AG04449 (cell line): ENCODE results near the gene HOXB4.

Experiments used
- CTCF ChIA-PET: fragments of 350-600 bp; formaldehyde crosslinking; extraction: SDS; loops from one replicate; lab custom pipeline; 2021; ENCODE audit warnings: antibody characterized with exemption; lab: Yijun Ruan, JAX
- POLR2A ChIA-PET: fragments of 400-600, 350-600 bp; formaldehyde crosslinking; extraction: SDS; loops from one replicate; lab custom pipeline; 2020; ENCODE audit warnings: antibody characterized with exemption, inconsistent platforms; lab: Yijun Ruan, JAX
- DNase-seq: peaks from one replicate; pipeline ENCODE4 v3.0.0-alpha.2; 2010; ENCODE audit warnings: low read depth, low spot score
- H3K4me3 ChIP-seq: 2 replicates; pipeline ENCODE4 v1.5.1; 2011; ENCODE audit warnings: low read depth, mild to moderate bottlenecking, control low read depth, low read length
- TF ChIP-seq, protein P1 (sequence below): IDR thresholded peaks from one replicate; pipeline ENCODE4 v1.5.1; 2011; ENCODE audit warnings: mild to moderate bottlenecking, moderate library complexity, low read length, control low read depth, inconsistent platforms; ENCODE audit not compliant: insufficient read depth; ENCODE audit errors: missing control alignments

HOXB4 gene

DNA sequence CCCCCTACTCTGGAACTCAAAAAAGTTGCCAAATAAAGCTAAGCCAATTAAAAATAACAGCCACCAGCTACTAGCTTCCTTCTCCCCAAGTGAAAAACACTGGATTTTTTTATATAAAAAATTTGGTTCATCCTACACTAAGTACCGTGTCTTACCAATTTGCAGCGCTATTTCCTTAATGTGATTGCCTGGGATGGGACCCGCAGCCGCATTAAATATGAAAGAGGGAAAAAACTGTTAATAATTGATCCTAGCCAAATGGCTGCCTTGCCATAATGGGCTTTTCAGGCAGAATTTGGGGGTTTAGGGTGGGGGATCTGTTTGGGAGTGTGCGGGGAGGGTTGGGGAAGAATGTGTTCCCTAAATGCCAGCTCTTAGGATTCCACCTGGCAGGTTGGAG is 46.0 kb upstream of the HOXB4 start:
- ChIA-PET CTCF (interaction anchor here (0.7 to 12.1 kb wide), 9 partner anchors 9 to 489 kb away, joined by 3 to 185 read pairs (median 6); partner anchors contain the start of gene HOXB8), POLR2A (no interaction called here)
- DNase-seq, result no peak
- TF ChIP-seq, protein P1, sequence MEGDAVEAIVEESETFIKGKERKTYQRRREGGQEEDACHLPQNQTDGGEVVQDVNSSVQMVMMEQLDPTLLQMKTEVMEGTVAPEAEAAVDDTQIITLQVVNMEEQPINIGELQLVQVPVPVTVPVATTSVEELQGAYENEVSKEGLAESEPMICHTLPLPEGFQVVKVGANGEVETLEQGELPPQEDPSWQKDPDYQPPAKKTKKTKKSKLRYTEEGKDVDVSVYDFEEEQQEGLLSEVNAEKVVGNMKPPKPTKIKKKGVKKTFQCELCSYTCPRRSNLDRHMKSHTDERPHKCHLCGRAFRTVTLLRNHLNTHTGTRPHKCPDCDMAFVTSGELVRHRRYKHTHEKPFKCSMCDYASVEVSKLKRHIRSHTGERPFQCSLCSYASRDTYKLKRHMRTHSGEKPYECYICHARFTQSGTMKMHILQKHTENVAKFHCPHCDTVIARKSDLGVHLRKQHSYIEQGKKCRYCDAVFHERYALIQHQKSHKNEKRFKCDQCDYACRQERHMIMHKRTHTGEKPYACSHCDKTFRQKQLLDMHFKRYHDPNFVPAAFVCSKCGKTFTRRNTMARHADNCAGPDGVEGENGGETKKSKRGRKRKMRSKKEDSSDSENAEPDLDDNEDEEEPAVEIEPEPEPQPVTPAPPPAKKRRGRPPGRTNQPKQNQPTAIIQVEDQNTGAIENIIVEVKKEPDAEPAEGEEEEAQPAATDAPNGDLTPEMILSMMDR, result no peak
- no peak overlapping the region; the same call in 1 of the 2 replicates for H3K4me3 ChIP-seq

GRCh38 chr17:48623583-48623982 is 45.4 kb upstream of the HOXB4 start:
- TF ChIP-seq, protein P1, result no peak
- no peak overlapping the region for H3K4me3 ChIP-seq
- POLR2A ChIA-PET, result no interaction called here
- no peak for DNase-seq
- CTCF ChIA-PET, result interaction anchor here (0.7 to 12.1 kb wide), 9 partner anchors 9 to 488 kb away, joined by 3 to 185 read pairs (median 6); partner anchors contain the start of gene HOXB8

DNA sequence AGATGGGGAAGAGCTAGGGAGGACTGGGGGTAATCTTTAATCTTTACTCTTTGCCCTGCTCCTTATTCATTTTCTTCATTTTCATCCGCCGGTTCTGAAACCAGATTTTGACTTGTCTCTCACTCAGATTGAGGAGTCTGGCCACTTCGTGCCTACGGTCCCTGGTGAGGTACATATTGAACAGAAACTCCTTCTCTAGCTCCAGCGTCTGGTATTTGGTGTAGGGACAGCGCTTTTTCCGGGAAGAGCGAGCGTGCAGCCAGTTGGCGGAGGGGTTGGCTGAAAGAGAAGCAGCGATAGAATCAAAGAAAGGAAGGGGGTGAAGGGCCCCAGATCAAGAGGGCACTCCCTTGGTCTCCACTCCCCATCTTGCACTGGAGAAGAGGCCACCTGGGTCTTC is 44.7 kb upstream of the HOXB4 start:
- POLR2A ChIA-PET, result no interaction called here
- no peak overlapping the region for H3K4me3 ChIP-seq
- CTCF ChIA-PET, result interaction anchor here (0.6 to 12.1 kb wide), 14 partner anchors 8 to 407 kb away, joined by 3 to 185 read pairs (median 6); partner anchors contain the start of gene HOXB8
- DNase-seq, result no peak
- TF ChIP-seq, protein P1, result no peak

DNA sequence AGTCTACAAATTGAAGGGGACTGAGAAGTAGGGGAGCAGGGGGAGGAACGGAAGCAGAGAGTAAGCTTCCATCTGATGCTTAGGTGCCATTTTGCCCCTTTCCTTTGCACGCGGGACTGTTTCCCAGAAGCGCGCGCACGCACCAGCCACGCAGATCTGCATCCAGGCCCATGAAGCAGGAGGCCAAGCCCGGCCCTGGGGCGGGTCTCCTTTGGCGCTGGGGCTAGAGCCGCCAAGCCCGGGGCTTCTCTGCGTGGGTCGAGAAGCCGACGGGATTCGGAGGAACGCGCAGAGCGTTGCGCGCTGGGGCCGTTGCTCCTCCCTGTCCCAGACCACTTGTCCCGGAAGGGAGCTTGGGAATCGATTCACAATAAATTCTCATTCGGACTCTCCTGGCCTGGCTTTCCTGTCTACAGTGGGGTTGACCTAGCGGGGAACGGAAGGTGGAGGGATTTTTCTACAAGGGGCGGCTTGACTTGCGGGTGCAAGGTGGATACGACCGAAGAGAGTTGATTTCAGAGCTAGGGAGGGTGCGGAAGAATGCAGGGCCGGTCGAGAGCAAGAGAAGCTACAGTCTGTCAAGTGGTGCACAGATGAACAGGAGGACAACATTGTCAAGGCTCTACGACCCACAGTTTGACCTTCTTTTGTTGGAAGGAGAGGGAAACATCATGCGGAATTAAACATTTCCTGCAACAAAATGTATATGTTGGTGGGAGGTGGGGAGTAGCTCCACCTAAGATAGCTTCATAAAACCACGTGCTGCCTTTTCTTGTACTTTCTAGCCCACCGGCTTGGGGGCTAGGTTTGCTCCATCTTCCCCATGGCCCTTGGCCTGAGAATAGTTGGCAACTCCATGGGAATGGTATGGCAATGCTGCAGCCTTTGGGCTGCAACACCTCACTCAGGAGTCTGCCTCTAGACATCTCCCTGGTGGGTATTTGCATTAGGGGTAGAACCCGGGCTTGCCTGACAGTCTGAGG is 43.6 kb upstream of the HOXB4 start:
- CTCF ChIA-PET, result interaction anchor here (0.7 to 12.1 kb wide), 15 partner anchors 9 to 406 kb away, joined by 3 to 185 read pairs (median 4); no protein-coding TSS in a partner anchor
- H3K4me3 ChIP-seq, result no peak overlapping the region
- POLR2A ChIA-PET, result no interaction called here
- no peak for DNase-seq
- TF ChIP-seq, protein P1, result no peak

DNA sequence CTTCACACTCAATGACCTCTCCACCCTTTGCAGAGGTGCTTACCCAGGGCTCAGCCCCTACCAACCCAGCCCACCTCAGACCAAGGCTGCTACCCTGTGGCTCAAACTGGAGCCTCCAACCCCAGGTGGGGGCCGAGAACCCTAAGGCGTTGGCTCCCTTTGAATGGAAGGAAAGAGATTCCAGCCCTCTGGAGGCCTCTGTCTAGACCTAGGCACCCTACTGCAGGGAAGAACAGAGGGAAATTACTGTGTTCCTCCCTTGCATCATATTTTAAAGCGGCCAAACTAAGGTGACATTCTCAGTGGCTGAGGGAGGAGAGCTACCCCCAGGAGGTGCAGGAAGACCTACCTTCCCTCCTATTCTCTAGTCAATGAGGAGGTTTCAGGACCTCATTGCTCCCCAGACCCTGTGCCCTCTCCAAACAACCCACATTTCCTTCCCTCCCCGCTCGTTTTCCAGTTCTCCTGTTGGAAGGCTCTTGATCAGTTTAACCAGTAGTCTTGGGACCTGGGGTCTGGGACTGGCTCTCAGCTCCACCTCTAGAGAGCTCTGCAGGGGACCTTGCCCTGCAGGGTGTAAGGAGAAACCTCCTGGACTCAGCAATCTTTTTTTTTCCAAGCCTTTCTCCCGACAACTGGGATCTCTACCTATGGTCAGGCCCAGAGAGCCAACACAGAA is 42.5 kb upstream of the HOXB4 start:
- no peak overlapping the region for H3K4me3 ChIP-seq
- POLR2A ChIA-PET, result no interaction called here
- DNase-seq, result no peak
- TF ChIP-seq, protein P1, result no peak
- CTCF ChIA-PET, result interaction anchor here (0.7 to 12.1 kb wide), 11 partner anchors 8 to 358 kb away, joined by 3 to 185 read pairs (median 4); no protein-coding TSS in a partner anchor
